ENCODE data around the gene BUD23. TPM values are rescaled to one million over a fixed set of nuclear protein-coding genes. Genes with fewer than 3 reads are reported as not detected.

BUD23 gene
- total and polyA plus RNA-seq, 11 donors: 57.4 to 150 (median 69.6) TPM

DNA sequence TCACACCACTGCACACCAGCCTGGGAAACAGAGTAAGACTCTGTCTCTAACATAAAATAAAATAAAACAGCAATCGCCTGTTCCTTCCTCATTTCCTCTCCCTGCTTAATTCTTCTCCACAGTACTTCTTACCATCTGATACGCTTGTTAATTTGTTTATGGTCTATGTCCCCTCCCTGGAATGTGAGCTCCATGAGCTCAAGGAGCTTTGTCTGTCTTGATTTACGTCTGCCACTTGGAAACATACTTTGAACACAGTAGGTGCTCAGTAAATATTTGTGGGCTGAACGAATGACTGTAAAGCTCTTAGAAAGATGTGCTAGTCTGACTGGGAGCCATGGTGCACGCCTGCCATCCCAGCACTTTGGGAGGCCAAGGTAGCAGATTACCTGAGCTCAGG lies 45.2 kb downstream of the BUD23 start:
- WGBS, 4 donors: 69 to 75% (median 70%) methylated on average over 5 of the region's 5 CpGs
- no peak overlapping the region for H3K4me3 ChIP-seq
- no peak overlapping the region for H3K27ac ChIP-seq
- no peaks in the 10 kb centered on the region for H3K36me3 ChIP-seq
- H3K4me1 ChIP-seq: no peaks in the 10 kb centered on the region
- intact Hi-C loops (cut with DNase I): loop anchor here in 2 of 10 donors (5.0 kb wide), 2 partner anchors 66 to 121 kb away; no protein-coding TSS in a partner anchor
- H3K9me3 ChIP-seq: no peaks in the 10 kb centered on the region
- ATAC-seq: no peak
- DNase-seq: no peak
- TF ChIP-seq POLR2A (IDR thresholded peaks at IDR 0.05): no peak
- TF ChIP-seq, protein P1, sequence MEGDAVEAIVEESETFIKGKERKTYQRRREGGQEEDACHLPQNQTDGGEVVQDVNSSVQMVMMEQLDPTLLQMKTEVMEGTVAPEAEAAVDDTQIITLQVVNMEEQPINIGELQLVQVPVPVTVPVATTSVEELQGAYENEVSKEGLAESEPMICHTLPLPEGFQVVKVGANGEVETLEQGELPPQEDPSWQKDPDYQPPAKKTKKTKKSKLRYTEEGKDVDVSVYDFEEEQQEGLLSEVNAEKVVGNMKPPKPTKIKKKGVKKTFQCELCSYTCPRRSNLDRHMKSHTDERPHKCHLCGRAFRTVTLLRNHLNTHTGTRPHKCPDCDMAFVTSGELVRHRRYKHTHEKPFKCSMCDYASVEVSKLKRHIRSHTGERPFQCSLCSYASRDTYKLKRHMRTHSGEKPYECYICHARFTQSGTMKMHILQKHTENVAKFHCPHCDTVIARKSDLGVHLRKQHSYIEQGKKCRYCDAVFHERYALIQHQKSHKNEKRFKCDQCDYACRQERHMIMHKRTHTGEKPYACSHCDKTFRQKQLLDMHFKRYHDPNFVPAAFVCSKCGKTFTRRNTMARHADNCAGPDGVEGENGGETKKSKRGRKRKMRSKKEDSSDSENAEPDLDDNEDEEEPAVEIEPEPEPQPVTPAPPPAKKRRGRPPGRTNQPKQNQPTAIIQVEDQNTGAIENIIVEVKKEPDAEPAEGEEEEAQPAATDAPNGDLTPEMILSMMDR (IDR thresholded peaks at IDR 0.05): no peak
- peaks cover 0 to 17% (median 3%) of the 10 kb centered on the region in 9 donors for H3K27me3 ChIP-seq

DNA sequence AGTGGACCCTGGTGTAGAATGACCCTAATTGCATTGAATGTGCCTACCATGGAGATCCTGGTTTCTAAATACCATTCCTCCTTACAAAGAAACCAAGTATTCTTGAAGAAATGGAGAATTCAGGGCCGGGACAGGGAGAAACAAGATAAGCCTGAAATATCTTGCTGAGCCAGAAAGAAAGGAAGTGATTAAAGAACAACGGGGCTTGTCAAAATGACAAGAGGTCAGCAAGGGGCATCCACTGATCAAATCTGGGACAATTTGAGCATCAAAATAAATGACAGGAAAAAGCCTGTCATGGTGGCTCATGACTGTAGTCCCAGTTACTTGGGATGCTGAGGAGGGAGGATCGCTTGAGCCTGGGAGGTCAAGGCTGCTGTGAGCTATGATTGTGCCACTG lies 47.1 kb downstream of the BUD23 start:
- DNase-seq (peak in 1 of 5 donors; percentile 5), ATAC-seq (no peak)
- H3K36me3 ChIP-seq: peaks cover 0 to 1% (median 0%) of the 10 kb centered on the region in 9 donors
- no peak overlapping the region for H3K4me3 ChIP-seq
- 39 to 40% (median 40%) methylated on average over 3 of the region's 3 CpGs for WGBS, 4 donors
- H3K9me3 ChIP-seq: no peaks in the 10 kb centered on the region
- intact Hi-C loops (cut with DNase I): loop anchor here in 1 of 10 donors (10.0 kb wide), 1 partner anchor 386 kb away; no protein-coding TSS in a partner anchor
- H3K4me1 ChIP-seq: peaks cover 0 to 5% (median 0%) of the 10 kb centered on the region in 12 donors
- no peak for TF ChIP-seq POLR2A (IDR thresholded peaks at IDR 0.05)
- TF ChIP-seq, protein P1 (IDR thresholded peaks at IDR 0.05): no peak
- H3K27me3 ChIP-seq: peaks cover 0 to 17% (median 3%) of the 10 kb centered on the region in 9 donors
- H3K27ac ChIP-seq: no peak overlapping the region

DNA sequence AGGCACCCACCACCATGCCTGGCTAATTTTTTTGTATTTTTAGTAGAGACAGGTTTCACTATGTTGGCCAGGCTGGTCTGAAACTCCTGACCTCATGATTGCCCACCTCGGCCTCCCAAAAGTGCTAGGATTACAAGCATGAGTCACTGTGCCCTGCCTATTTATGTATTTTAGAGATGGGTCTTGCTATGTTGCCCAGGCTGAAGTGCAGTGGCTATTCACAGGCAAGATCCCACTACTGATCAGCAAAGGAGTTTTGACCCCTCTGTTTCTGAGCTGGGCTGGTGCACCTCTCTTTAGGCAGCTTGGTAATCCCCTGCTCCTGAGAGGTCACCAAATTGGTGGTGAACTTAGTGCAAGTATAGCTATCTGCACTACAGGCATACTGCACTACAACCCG lies 49.0 kb downstream of the BUD23 start:
- no peak for ATAC-seq
- no peak for DNase-seq
- H3K9me3 ChIP-seq: no peaks in the 10 kb centered on the region
- no peak for TF ChIP-seq POLR2A (IDR thresholded peaks at IDR 0.05)
- TF ChIP-seq, protein P1 (IDR thresholded peaks at IDR 0.05): no peak
- intact Hi-C loops (cut with DNase I): loop anchor here in 1 of 10 donors (10.0 kb wide), 1 partner anchor 388 kb away; no protein-coding TSS in a partner anchor
- WGBS, 4 donors: 60 to 100% (median 70%) methylated on average over 2 of the region's 2 CpGs
- H3K4me3 ChIP-seq: no peak overlapping the region
- peaks cover 0 to 12% (median 0%) of the 10 kb centered on the region in 9 donors for H3K27me3 ChIP-seq
- peaks cover 0 to 21% (median 16%) of the 10 kb centered on the region in 9 donors for H3K36me3 ChIP-seq
- H3K27ac ChIP-seq: no peak overlapping the region
- H3K4me1 ChIP-seq: peaks cover 0 to 7% (median 1%) of the 10 kb centered on the region in 12 donors

DNA sequence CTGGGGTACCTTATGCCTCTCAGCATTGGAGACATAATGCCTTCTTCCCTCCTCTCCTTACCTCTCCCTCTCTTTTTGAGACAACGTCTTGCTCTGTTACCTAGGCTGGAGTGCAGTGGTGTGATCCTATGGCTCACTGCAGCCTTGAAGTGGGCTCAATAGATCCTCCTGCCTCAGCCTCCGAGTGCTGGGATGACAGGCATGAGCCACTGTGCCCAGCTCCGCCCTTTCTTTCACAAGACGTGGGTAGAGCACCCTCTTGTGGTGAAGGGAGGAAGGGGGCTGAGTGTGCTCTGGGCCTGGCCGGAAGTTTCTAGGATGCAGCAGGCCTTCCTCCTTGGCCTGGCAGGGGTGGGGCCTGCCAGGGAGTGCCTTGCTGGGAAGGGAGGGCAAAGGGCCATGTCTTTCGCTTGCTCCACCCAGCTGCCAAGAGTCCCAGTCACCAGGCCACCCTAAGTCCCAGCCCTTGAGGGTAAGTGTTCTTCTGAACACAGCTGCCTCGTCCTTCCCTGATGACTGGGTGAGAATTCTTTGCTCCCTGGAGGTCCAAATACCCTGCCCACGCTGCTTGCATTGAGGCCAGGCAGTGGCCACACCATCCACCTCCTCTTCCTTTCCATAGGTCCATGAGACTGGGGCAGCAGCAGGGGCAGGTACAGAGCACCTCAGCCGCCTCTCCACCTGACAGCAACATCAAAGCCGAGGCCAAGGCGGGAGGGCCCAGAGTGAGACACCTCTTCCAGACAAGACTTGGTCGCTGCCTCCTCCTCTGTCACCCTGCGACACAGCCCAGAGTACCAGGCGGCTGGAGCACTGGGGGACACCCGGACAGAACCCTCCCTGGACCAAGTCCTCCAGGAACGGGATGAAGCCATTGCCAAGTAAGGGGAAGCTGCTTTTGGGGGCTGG lies 51.5 kb downstream of the BUD23 start:
- WGBS, 4 donors: 68 to 70% (median 69%) methylated on average over 14 to 16 of the region's 16 CpGs
- TF ChIP-seq POLR2A (IDR thresholded peaks at IDR 0.05): peak in 1 of 2 donors; percentile 24
- TF ChIP-seq, protein P1 (IDR thresholded peaks at IDR 0.05): peak; percentile 43 to 77 (median 62)
- DNase-seq: peak; percentile 47 to 85 (median 67)
- Histone ChIP-seq H3K27ac (peak overlapping the region in 1 of 12 donors; percentile 40), H3K27me3 (no peaks in the 10 kb centered on the region), H3K4me1 (peaks cover 0 to 21% (median 13%) of the 10 kb centered on the region in 12 donors), H3K4me3 (no peak overlapping the region), H3K9me3 (no peaks in the 10 kb centered on the region), H3K36me3 (peaks cover 0 to 23% (median 16%) of the 10 kb centered on the region in 9 donors)
- peak in 3 of 4 donors; percentile 16 to 38 (median 33) for ATAC-seq
- intact Hi-C loops (cut with DNase I): loop anchor here in 3 of 10 donors (5.0 to 10.0 kb wide), 3 partner anchors 53 to 390 kb away; partner anchors contain the start of genes BUD23 (in 1 of the 3), DNAJC30 (in 1 of the 3) and VPS37D (in 1 of the 3)

All from heart left ventricle (tissue), 16 donors.